Upper lobe of right lung (tissue), 1 donor: ENCODE results near the gene SRPX2. TPM values are rescaled to one million over a fixed set of nuclear protein-coding genes. Genes with fewer than 3 reads are reported as not detected.

Source experiments
- ATAC-seq: fragments of 200-7000 bp; cut with Tn5 transposase; one replicate; pipeline ENCODE4 v1.9.1; 2020; ENCODE audit warnings: mild to moderate bottlenecking, moderate library complexity
- DNase-seq: peaks from one replicate; pipeline ENCODE4 v3.0.0-alpha.2; 2020
- H3K27ac ChIP-seq: fragments of 200-600 bp; one replicate; pipeline ENCODE4 v1.8.0; 2022
- H3K27me3 ChIP-seq: fragments of 200-600 bp; one replicate; pipeline ENCODE4 v1.8.0; 2022; ENCODE audit warnings: mild to moderate bottlenecking
- H3K36me3 ChIP-seq: fragments of 200-600 bp; one replicate; pipeline ENCODE4 v1.8.0; 2022
- H3K4me1 ChIP-seq: fragments of 200-600 bp; one replicate; pipeline ENCODE4 v1.8.0; 2022
- H3K4me3 ChIP-seq: fragments of 200-600 bp; one replicate; pipeline ENCODE4 v1.8.0; 2022; ENCODE audit warnings: mild to moderate bottlenecking
- H3K9me3 ChIP-seq: fragments of 200-600 bp; one replicate; pipeline ENCODE4 v1.8.0; 2022
- CTCF ChIP-seq: fragments of 200-600 bp; IDR thresholded peaks from one replicate; pipeline ENCODE4 v1.8.0; 2022; ENCODE audit warnings: antibody characterized with exemption
- intact Hi-C: fragments of 100-400 bp; cut with DNase I; formaldehyde crosslinking; loops from one replicate; pipeline ENCODE4 v1.11.0; 2022
- total RNA-seq: library from RNA; stranded (reverse); fragmentation: NEBNext Ultra II Directional; extraction: Animal tissue kit (Norgen Biotek cat#: 25700); gene quantifications from one replicate; pipeline ENCODE4 v1.2.1, GENCODE V29; 2021
- donor health status: DM: no; HTN: yes; CAD: no; lungs with severe emphysema.

SRPX2 gene
- total RNA-seq, 1 donor from 2014 or later: 39.1 TPM

DNA sequence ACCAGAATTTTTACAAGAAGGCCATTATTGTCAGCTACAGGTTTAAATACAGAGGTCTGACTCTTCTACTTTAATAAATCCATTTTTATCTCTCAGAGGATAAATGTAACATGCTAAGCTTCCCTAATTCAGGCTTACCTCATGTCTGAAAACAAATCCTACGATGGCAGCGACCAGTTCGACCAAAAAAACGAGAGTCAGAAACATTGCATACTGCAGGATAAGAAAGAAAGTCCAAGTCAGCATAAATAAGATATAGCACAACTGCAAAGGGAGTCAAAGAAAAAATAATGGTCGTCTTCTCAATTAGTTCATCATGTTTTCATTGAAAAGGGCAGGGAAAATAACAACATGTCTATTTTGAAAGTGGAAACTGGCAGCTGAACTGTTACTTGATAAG, 9.0 kb upstream of the SRPX2 start:
- Histone ChIP-seq H3K9me3 (no peaks in the 10 kb centered on the region), H3K4me3 (no peak overlapping the region), H3K27ac (no peak overlapping the region), H3K27me3 (no peaks in the 10 kb centered on the region), H3K36me3 (no peaks in the 10 kb centered on the region), H3K4me1 (no peaks in the 10 kb centered on the region)
- intact Hi-C loops: no loop called here
- DNase-seq (no peak), ATAC-seq (no peak)
- TF ChIP-seq CTCF: no peak

DNA sequence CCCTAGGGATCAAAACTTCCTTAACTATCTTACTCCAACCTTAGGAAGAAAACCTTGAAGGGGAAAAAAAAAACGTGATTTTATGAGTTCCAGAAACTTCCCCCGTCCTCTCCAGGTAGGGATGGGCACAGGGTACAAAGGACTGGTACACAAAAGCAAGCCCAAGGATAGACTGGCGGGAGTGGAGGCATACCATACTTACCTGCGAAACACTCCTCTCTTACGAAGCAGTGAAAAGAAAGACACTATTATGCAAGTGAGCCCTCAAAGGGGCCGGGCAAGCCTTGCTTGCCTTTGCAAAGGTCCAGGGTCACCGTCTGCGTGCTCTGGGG, 8.0 kb upstream of the SRPX2 start:
- Histone ChIP-seq H3K27ac (peak overlapping the region; percentile 55), H3K27me3 (no peaks in the 10 kb centered on the region), H3K9me3 (no peaks in the 10 kb centered on the region), H3K4me3 (peak overlapping the region; percentile 58), H3K4me1 (no peaks in the 10 kb centered on the region), H3K36me3 (no peaks in the 10 kb centered on the region)
- TF ChIP-seq CTCF: no peak
- peak; percentile 47 for ATAC-seq
- DNase-seq: no peak
- intact Hi-C loops: no loop called here

- ATAC-seq: peak; percentile 99
- no peaks in the 10 kb centered on the region for H3K9me3 ChIP-seq
- H3K27ac ChIP-seq: peak within 1 kb of the TSS; percentile 55
- TF ChIP-seq CTCF: peak; percentile 51
- intact Hi-C loops: no loop called here
- H3K27me3 ChIP-seq: no peaks in the 10 kb centered on the region
- peak within 1 kb of the TSS; percentile 58 for H3K4me3 ChIP-seq
- no peaks in the 10 kb centered on the region for H3K36me3 ChIP-seq
- DNase-seq: peak; percentile 84
- no peaks in the 10 kb centered on the region for H3K4me1 ChIP-seq
These were observed 7.5 kb upstream of the SRPX2 start, which contains the start of gene TSPAN6 for GRCh38 chrX:100636321-100636991. TSS of gene TSPAN6 (minus strand) at chrX:100636806. CDS start at chrX:100636694, 112 bp downstream.

GRCh38 chrX:100642290-100642689, 1.7 kb upstream of the SRPX2 start:
- DNase-seq: no peak
- TF ChIP-seq CTCF: no peak
- H3K27me3 ChIP-seq: no peaks in the 10 kb centered on the region

DNA sequence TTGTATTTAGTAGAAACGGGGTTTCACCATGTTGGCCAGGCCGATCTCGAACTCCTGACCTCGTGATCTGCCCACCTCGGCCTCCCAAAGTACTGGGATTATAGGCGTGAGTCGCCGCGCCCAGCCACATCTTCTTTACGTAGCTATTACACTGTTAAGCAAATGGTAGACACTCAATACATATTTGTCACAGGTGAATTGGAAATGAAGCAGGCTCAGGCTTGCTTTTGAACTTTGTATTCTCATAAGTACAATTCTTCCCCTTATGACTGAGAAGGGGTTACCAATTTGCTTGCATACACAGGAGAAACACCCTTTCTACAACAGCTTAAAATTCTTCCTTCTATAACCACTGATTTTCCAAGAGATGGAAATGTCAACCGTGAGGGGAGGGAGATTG, 787 bp upstream of the SRPX2 start:
- peak overlapping the region; percentile 36 for H3K27ac ChIP-seq
- no peak for TF ChIP-seq CTCF
- no peaks in the 10 kb centered on the region for H3K9me3 ChIP-seq
- no peaks in the 10 kb centered on the region for H3K36me3 ChIP-seq
- no peaks in the 10 kb centered on the region for H3K4me1 ChIP-seq
- no peaks in the 10 kb centered on the region for H3K27me3 ChIP-seq
- ATAC-seq (no peak), DNase-seq (no peak)
- intact Hi-C loops: no loop called here
- no peak overlapping the region for H3K4me3 ChIP-seq

More at GRCh38 chrX:100642290-100642689, 1.7 kb upstream of the SRPX2 start:
- ATAC-seq: no peak
- H3K27ac ChIP-seq: no peak overlapping the region
- intact Hi-C loops: no loop called here
- H3K4me3 ChIP-seq: no peak overlapping the region
- H3K9me3 ChIP-seq: no peaks in the 10 kb centered on the region
- H3K4me1 ChIP-seq: no peaks in the 10 kb centered on the region
- no peaks in the 10 kb centered on the region for H3K36me3 ChIP-seq

- no peak for ATAC-seq
- H3K27me3 ChIP-seq: no peaks in the 10 kb centered on the region
- no peak for TF ChIP-seq CTCF
These were observed 1.1 kb downstream of the SRPX2 start for GRCh38 chrX:100645106-100645505.

More at GRCh38 chrX:100645106-100645505, 1.1 kb downstream of the SRPX2 start:
- Histone ChIP-seq H3K27ac (peak overlapping the region; percentile 55), H3K36me3 (no peaks in the 10 kb centered on the region), H3K4me3 (peak overlapping the region; percentile 39), H3K9me3 (no peaks in the 10 kb centered on the region), H3K4me1 (peaks cover 8% of the 10 kb centered on the region)
- DNase-seq: no peak
- intact Hi-C loops: no loop called here
